HG03280 (cell line): ENCODE results near the gene WRAP53.

ENCODE experiments used
- ATAC-seq: cut with Tn5 transposase; IDR thresholded peaks from one replicate; pipeline ENCODE4 v1.9.1; 2021; ENCODE audit warnings: mild to moderate bottlenecking, moderate library complexity; ENCODE audit not compliant: unreplicated experiment

Gene WRAP53

GRCh38 chr17:7740481-7741001, 52.3 kb downstream of the WRAP53 start:
- no peak for ATAC-seq

GRCh38 chr17:7742729-7743128, 54.5 kb downstream of the WRAP53 start:
- no peak for ATAC-seq

GRCh38 chr17:7744416-7744815, 56.1 kb downstream of the WRAP53 start:
- no peak for ATAC-seq

- no peak for ATAC-seq
Observed at GRCh38 chr17:7745748-7746470, 57.6 kb downstream of the WRAP53 start.

GRCh38 chr17:7747635-7748071, 59.4 kb downstream of the WRAP53 start:
- ATAC-seq = no peak

GRCh38 chr17:7748076-7748775, 59.9 kb downstream of the WRAP53 start:
- ATAC-seq = no peak

GRCh38 chr17:7750321-7750821, 62.1 kb downstream of the WRAP53 start:
- no peak for ATAC-seq
